HG02943 (cell line): ENCODE measurements around the gene DYRK1A.
"Not testable (repeated sequence)": the region's sequence is repeated elsewhere in the genome, so short reads cannot be mapped to it uniquely, and the experiment has no call there.

Experiments
- ATAC-seq: cut with Tn5 transposase; IDR thresholded peaks from one replicate; pipeline ENCODE4 v1.9.1; 2021; ENCODE audit warnings: mild to moderate bottlenecking, low read depth, moderate library complexity; ENCODE audit not compliant: unreplicated experiment

DYRK1A gene

GRCh38 chr21:37541128-37541527 is 174.6 kb downstream of the DYRK1A start:
- ATAC-seq: not testable (repeated sequence)

GRCh38 chr21:37542512-37542911 is 175.9 kb downstream of the DYRK1A start:
- no peak for ATAC-seq

GRCh38 chr21:37546299-37546908 is 179.8 kb downstream of the DYRK1A start:
- no peak for ATAC-seq

GRCh38 chr21:37546949-37547614 is 180.5 kb downstream of the DYRK1A start:
- no peak for ATAC-seq

- ATAC-seq: no peak
Measured at GRCh38 chr21:37547615-37548200, 181.1 kb downstream of the DYRK1A start.

- ATAC-seq: no peak
Measured at GRCh38 chr21:37548521-37548981, 182.0 kb downstream of the DYRK1A start.

- not testable (repeated sequence) for ATAC-seq
Measured at GRCh38 chr21:37549730-37550129, 183.2 kb downstream of the DYRK1A start.

- no peak for ATAC-seq
Measured at GRCh38 chr21:37550157-37550556, 183.6 kb downstream of the DYRK1A start.

GRCh38 chr21:37550618-37551330 is 184.2 kb downstream of the DYRK1A start:
- no peak for ATAC-seq

- ATAC-seq: no peak
Measured at GRCh38 chr21:37551331-37551992, 184.9 kb downstream of the DYRK1A start.

- no peak for ATAC-seq
Measured at GRCh38 chr21:37551993-37552355, 185.4 kb downstream of the DYRK1A start.

- ATAC-seq: no peak
Measured at GRCh38 chr21:37552496-37553029, 186.0 kb downstream of the DYRK1A start.

GRCh38 chr21:37553078-37553481 is 186.5 kb downstream of the DYRK1A start:
- no peak for ATAC-seq

- no peak for ATAC-seq
Measured at GRCh38 chr21:37554661-37555379, 188.2 kb downstream of the DYRK1A start.

GRCh38 chr21:37555672-37556261 is 189.2 kb downstream of the DYRK1A start:
- no peak for ATAC-seq

- no peak for ATAC-seq
Measured at GRCh38 chr21:37557261-37557950, 190.8 kb downstream of the DYRK1A start.

- ATAC-seq: no peak
Measured at GRCh38 chr21:37558676-37559211, 192.2 kb downstream of the DYRK1A start.

GRCh38 chr21:37560385-37560784 is 193.8 kb downstream of the DYRK1A start:
- ATAC-seq: no peak

GRCh38 chr21:37561506-37561905 is 194.9 kb downstream of the DYRK1A start:
- no peak for ATAC-seq
